Measurements from ENCODE around the gene SLC35F6. TPM values are rescaled to one million over a fixed set of nuclear protein-coding genes. Genes with fewer than 3 reads are reported as not detected.

The SLC35F6 gene
- polyA plus RNA-seq, 2 of the 4 experiments (the other 2 are of a cell fraction), result 41.3 to 46.9 TPM

- 91% methylated on average over 19 of the region's 19 CpGs for WGBS (ENCODE audit: missing lambda C conversion rate)
- TF ChIP-seq KDM1A (IDR thresholded peaks at IDR 0.05; ENCODE audit: low read depth) (no peak), ESRRA (IDR thresholded peaks at IDR 0.05; ENCODE audit: borderline replicate concordance, low read length) (no peak)
- ChIA-PET CTCF (interaction anchor here (0.9 to 1.3 kb wide), 2 partner anchors 9 to 38 kb away, joined by 3 to 4 read pairs; no protein-coding TSS in a partner anchor), POLR2A (no interaction called here)
- Histone ChIP-seq H3K4me3 (peak overlapping the region; percentile 94), H3K9me3 (no peaks in the 10 kb centered on the region), H3K27ac (peak overlapping the region; percentile 68 to 80; a peak in 5 of 6 replicates), H3K4me1 (peaks cover 13% of the 10 kb centered on the region; the same call in 2 of the 3 replicates), H3K4me2 (peak overlapping the region; percentile 87)
- FAIRE-seq, result no peak
- no peak for DNase-seq (ENCODE audit: low read depth in 1 of 2, low spot score in 1 of 2)
- no peak for ATAC-seq
Observed at GRCh38 chr2:26784570-26785234, 20.6 kb downstream of the SLC35F6 start.

- Histone ChIP-seq H3K9me3 (peaks cover 2% of the 10 kb centered on the region; the same call in 2 of the 3 replicates), H3K4me3 (peak within 1 kb of the TSS; percentile 94), H3K4me1 (peaks cover 13% of the 10 kb centered on the region; the same call in 2 of the 3 replicates), H3K4me2 (peak within 1 kb of the TSS; percentile 90), H3K27ac (peak within 1 kb of the TSS; percentile 89 to 96)
- POLR2A ChIA-PET, result interaction anchor here (0.6 to 1.0 kb wide), 5 partner anchors 9 to 85 kb away, joined by 3 to 5 read pairs (median 4); no protein-coding TSS in a partner anchor
- 2% methylated on average over 44 of the region's 55 CpGs for WGBS (ENCODE audit: missing lambda C conversion rate)
- FAIRE-seq (peak; percentile 72), ATAC-seq (peak; percentile 95 to 99), DNase-seq (ENCODE audit: low read depth in 1 of 2, low spot score in 1 of 2) (peak; percentile 100)
- CTCF ChIA-PET, result interaction anchor here (0.7 to 2.3 kb wide), 6 partner anchors 11 to 283 kb away, joined by 3 to 10 read pairs (median 8); no protein-coding TSS in a partner anchor
- peak; percentile 71 for TF ChIP-seq KDM5A (IDR thresholded peaks at IDR 0.05)
- no peak for TF ChIP-seq HDAC2 (IDR thresholded peaks at IDR 0.05)
- 0 out of 3 replicates have a peak, but pooled peaks have one; percentile 48 for TF ChIP-seq BCL3 (IDR thresholded peaks at IDR 0.05)
- peak; percentile 99 for TF ChIP-seq E2F6 (IDR thresholded peaks at IDR 0.05; ENCODE audit: borderline replicate concordance, low read depth)
- peak; percentile 85 for TF ChIP-seq RFX5 (IDR thresholded peaks at IDR 0.05)
- TF ChIP-seq BHLHE40 (IDR thresholded peaks at IDR 0.05; ENCODE audit: low read depth, low read length), result no peak
- 0 out of 3 replicates have a peak, but pooled peaks have one; percentile 18 for TF ChIP-seq SMC3 (IDR thresholded peaks at IDR 0.05)
- peak; percentile 93; the same call in 1 of the 2 replicates for TF ChIP-seq HOXA7 (CRISPR knock-in tag; IDR thresholded peaks at IDR 0.05)
- TF ChIP-seq MAFK (IDR thresholded peaks at IDR 0.05; ENCODE audit: partially characterized antibody), result peak; percentile 1
- no peak; the same call in 1 of the 2 replicates for TF ChIP-seq FOSB (CRISPR knock-in tag; IDR thresholded peaks at IDR 0.05)
- no peak for TF ChIP-seq RCOR1 (IDR thresholded peaks at IDR 0.05; ENCODE audit: low read depth, low read length)
- peak; percentile 42; the same call in 1 of the 2 replicates for TF ChIP-seq PHF8 (IDR thresholded peaks at IDR 0.05; ENCODE audit: borderline replicate concordance, low read depth)
- no peak for TF ChIP-seq ZFP36 (IDR thresholded peaks at IDR 0.05; ENCODE audit: borderline replicate concordance, partially characterized antibody)
- TF ChIP-seq JUNB (IDR thresholded peaks at IDR 0.05), result no peak
- 0 out of 2 replicates have a peak, but pooled peaks have one; percentile 57 for TF ChIP-seq RARB (CRISPR knock-in tag; IDR thresholded peaks at IDR 0.05)
- TF ChIP-seq USF2 (IDR thresholded peaks at IDR 0.05), result no peak
- TF ChIP-seq PBX3 (IDR thresholded peaks at IDR 0.05), result peak; percentile 100
- TF ChIP-seq FOSL2 (IDR thresholded peaks at IDR 0.05), result no peak
- no peak for TF ChIP-seq FOSL2 (CRISPR knock-in tag; IDR thresholded peaks at IDR 0.05)
- TF ChIP-seq CBX8 (IDR thresholded peaks at IDR 0.05), result no peak
- peak; percentile 34; the same call in 1 of the 2 replicates for TF ChIP-seq REST (IDR thresholded peaks at IDR 0.05)
- TF ChIP-seq JUN (IDR thresholded peaks at IDR 0.05), result peak; percentile 63 to 88; a peak in 4 of 5 replicates
- peak; percentile 85 for TF ChIP-seq POLR2AphosphoS2 (conservative IDR thresholded peaks at IDR 0.05; ENCODE audit: low read length)
- TF ChIP-seq ATOH8 (CRISPR knock-in tag; IDR thresholded peaks at IDR 0.05; ENCODE audit: low read depth), result peak; percentile 89
- TF ChIP-seq NR3C1 (IDR thresholded peaks at IDR 0.05), result no peak
Observed at GRCh38 chr2:26785431-26786206, 21.5 kb downstream of the SLC35F6 start, which contains the start of gene CENPA. Gene CENPA, plus strand, starts transcription at chr2:26786056. Its CDS starts 141 bp downstream, at chr2:26786197.
